ENCODE measurements around the gene ARHGAP26.

The ARHGAP26 gene

DNA sequence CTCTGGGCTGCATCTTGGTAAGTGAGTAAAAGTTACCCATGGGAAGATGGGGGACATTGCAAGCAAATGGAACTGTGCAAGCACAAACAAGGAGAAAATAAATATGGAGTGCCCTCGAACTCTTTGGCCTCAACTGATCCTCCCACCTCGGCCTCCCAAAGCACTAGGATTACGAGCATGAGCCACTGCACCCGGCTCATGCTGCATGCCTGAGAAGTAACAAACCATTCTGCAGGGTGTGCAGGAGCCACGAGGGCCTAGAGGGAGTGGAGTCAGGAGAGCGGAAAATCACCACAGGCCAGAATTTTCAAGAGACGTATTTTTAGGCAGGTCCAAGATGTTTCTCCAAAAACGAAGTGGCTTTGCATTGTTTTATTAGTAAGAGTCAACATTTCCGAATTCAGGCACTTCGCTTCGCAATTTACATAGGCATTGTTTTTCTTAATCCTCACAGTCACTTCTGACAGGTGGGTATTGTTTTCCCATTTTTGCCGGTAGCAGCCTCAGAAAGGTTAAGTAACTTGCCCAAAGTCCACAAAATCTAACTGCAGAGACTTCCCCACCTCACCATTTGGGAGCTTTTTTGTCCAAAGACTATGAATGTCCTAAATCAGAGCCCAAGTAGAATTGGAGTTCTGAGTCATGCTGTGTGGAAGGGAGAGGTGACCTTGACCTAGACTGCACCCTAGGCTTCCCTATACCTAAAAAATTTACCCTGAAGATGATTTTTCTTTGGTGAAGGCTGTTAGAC, 403.1 kb downstream of the ARHGAP26 start:
- DNase-seq (ENCODE audit: low read depth in 2 of 3, low spot score in 2 of 3) = no peak

DNA sequence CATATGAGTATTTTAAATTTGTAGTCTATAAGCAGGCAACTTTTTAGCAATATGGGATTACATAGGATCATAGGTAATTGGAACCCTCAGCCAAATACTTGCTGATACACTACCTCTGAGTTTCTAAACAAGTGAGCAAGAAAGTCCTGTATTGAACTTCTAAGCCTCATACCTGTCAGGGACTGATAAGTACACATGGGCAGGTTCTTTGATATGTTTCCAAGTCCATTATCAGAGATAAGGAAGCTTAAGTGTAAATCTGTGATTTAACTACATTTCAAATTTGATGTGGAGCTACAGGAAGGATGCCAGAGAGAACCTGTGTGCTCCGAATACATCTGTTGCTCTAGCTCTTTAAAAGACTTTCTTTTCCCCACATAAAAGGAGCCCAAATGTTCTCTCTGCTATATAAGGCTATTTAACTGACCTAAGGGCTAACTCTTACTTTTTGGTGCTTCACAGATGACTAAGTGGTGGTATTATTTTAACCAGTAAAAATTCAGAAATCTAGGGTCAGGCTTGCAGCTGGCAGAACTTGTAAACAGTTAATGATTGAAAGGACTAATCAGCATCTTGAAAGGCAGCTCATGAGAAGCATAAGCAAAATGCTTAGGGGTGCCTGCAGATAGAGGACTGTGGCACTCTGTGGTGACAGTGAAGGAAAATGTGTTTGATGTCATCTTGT, 404.7 kb downstream of the ARHGAP26 start:
- DNase-seq (ENCODE audit: low read depth in 2 of 3, low spot score in 2 of 3) = no peak

DNA sequence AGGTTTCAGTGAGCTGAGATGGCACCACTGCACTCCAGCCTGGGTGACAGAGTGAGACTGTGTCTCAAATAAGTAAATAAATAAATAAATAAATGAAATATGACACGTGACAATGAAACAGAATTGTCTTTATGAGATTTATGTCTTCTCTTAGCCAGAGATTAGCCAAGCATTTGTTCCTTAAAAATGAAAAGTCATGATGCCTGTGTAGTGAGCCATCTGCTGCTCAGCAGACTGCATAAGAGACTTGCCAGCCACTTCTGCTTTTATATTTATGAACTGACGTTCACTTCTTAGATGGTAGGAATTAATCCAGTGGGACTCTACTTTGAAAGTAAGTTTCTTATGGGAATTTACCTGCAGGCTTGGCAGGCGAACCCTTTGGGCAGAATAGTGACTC, 405.9 kb downstream of the ARHGAP26 start:
- DNase-seq (ENCODE audit: low read depth in 2 of 3, low spot score in 2 of 3) = no peak

DNA sequence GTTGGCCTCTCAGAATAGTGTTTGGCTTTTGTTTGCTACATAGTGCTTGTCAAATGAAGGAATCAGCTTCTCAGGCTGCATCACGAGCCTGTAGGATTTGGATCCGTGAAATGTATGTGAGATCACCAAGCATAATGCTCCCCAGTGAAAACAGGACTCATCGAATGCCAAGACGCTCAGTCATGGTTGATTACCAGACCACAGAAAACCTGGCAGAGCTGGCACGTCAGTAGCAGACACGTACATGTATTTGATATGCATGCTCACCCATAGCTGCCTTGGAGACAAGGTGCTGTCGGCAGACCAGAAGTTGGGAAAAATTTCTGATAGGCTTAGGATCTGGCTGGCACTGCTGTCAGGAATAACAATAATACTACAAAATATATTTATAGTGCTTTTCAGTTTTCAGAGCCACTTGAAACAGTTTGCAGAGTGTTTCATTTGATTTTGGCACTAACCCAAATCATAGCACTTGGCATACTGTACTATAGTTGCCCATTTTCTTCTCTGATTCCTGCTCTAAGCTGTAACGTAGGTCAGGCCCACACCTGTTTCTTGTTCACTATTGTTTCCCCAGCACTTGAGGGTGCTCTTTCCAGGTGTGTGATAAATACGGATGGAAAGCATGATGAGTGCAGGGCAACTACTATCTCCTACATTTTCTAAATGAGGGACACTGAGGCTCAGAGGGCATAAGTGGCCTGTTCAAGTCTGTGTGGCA, 407.2 kb downstream of the ARHGAP26 start:
- no peak for DNase-seq (ENCODE audit: low read depth in 2 of 3, low spot score in 2 of 3)

DNA sequence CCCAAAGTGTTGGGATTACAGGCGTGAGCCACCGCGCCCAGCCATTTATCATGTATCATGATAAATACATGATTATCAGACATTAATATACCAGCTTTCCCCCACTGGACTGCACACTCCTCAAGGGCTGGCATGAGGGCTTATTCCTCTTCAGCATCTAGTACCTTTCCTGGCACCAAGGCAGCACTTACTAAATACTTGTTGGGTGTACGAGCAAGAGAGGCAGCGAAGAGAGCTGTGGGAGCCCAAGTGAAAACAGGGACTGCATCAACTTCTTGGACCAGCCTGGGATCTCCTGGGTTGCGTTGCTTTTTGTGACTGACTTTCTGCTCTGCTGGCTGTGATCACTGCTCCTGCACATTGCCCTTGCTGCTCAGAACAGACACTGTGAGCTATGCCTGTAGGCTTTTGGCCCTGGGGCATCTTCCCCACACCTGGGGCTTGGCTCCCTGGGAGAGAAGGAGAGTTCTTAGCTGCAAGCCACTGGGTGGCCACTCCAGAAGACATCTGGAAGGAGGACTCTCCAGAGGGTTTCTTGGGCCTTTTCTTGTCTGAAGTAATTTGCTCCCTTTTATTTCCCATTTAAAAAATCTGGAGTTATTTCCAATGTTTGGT, 409.1 kb downstream of the ARHGAP26 start:
- DNase-seq (ENCODE audit: low read depth in 2 of 3, low spot score in 2 of 3) = no peak

DNA sequence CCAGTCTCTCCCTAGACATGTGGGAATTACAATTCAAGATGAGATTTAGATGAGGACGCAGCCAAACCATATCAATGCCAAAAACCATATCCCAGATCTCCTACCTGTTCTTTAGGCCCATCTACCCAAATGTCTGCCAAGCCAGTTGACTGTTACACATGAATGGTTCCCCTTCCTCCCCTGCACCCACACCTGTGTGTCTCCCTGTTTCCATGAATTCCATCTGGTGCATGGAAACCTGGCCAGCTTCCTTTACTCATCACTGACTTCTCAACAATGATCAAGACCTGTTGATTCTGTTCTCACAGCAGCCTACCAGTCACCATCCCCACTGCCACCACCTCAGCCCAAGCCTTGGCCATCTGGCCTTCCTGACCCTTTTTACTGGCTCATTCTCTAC, 410.6 kb downstream of the ARHGAP26 start:
- DNase-seq (ENCODE audit: low read depth in 2 of 3, low spot score in 2 of 3) = no peak

DNA sequence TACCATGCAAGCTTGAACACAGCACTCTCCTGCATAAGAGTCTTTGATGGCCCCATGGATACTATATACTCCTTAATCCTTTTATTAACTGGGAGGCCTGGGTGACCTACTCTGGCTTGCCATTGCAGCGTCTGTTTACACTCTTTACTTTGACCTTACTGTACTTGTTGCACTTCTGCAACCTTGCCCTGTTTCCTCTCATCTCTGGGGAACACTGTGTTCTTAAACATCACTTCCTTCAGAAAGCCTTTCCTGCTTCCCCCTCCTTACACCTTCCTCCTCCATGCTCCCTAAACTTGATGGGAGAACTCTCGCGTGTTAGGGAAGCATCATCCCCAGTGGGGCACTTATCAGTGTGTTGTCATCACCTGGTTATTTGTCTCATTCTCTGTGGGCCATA, 411.0 kb downstream of the ARHGAP26 start:
- no peak for DNase-seq (ENCODE audit: low read depth in 2 of 3, low spot score in 2 of 3)

DNA sequence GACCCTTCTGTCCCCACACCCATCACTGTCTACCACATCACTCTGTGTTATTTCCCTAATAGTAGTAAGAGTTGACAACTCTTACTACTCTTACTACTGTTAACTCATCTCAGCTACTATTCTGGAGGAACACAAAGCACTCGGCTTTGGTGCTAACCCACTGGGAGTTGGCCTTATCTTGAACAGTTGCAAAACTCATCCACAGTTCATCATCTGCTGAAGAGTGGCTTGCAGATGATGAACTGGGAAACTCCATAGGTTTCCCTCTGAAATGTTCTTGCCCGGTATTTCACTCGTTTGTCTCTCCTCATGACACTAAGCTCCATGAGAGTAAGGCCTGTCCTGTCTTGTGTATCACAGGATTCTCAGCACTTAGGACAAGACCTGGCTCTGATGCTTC, 411.9 kb downstream of the ARHGAP26 start:
- no peak for DNase-seq (ENCODE audit: low read depth in 2 of 3, low spot score in 2 of 3)

DNA sequence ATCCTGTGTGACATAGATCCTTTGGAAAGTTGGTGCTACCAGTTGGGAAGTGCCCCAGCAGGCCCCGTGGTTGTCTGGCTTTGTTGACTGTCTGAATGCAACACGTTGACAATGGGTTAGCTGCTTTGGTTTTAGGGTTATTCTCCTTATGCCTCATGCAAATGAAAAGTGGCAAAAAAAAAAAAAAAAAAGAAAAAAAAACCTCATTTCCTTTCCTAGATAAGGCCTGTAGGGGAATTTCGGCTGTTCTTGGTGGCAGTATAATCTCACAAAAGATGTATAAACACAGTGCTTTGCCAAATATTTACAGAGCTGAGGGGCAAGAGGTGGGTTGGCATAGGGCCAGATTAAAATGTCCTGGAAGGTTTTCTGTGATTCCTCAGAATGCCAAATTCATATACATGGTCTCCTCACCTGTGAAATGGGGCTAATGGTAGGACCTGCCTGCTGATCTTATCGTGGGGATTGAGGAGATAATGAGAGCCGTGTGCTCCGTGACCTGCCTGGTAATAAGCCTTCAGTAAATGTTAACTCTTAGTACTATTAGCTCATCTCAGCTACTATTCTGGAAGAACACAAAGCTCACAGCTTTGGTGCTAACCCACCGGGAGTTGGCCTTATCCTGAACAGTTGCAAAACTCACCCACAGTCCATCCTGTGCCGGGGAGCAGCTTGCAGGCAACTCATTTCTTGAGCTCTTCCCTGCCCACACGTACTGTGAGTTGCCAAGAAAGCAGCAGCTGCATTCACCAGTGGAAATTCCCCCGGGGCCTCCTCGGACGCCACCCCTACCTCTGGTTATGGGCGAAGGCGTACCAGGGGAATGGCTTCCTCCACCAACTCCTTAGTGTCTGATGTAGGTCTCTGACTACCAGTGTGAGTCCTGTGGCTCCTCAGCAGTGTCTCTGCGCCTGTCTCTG, 413.0 kb downstream of the ARHGAP26 start:
- peak; percentile 21 to 59 (median 23) for DNase-seq (ENCODE audit: low read depth in 2 of 3, low spot score in 2 of 3)

DNA sequence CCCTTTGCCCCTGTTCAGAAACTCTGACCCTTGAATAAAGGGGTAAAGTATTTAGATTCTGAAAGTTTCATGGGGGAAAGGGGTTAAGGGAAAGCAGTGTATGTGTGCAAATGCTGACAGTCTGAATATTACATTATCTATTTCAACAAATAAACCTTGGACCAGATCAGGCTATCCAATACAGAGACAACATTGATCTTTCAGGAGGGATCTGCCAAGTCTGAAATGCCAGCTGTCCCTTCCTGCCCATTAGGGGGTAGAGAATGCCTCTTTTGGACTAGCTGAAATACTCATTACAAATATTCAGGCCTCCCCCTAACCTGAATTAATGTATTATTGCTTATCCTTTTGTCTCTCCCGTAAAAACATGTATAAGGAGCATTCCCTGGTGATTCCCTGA, 413.8 kb downstream of the ARHGAP26 start:
- DNase-seq (ENCODE audit: low read depth in 2 of 3, low spot score in 2 of 3) = no peak

DNA sequence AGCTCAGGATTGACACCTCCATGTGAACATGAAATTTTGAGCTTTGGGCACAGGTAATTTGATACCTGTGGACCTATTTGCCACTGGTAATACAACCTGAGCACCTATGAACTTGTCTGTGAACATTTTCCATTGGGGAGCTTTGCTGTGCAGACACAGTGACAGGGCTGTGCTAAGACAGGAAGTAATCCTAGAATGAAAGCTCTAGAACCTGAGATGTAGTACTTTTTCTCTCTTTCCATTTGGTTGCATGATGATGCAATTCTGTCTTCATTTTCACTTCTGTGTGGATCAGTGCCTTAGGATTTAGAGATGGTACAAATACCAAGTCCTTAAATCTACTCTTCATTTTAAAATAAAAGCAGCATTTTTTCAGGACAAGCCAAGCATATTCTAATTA, 416.4 kb downstream of the ARHGAP26 start:
- DNase-seq (ENCODE audit: low read depth in 2 of 3, low spot score in 2 of 3) = no peak

DNA sequence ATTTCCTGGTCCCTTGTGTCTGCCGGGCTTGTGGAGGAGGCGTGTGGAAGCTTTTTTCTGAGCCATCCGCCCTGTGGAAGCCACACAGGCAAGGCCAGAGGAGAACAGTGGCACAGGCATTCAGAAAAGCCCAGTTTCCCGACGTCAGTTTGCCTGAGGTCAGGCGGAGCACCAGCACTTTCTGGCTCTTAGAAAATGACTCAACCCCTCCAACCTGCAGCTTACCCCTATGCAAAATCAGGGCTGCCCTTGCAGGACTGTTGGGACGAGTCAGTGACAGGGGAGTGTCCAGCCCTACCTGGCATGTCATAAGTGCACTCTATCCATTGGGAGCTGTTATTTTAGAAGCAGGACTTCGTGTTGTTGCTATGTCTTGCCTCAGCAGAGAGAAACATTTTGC, 417.3 kb downstream of the ARHGAP26 start:
- DNase-seq (ENCODE audit: low read depth in 2 of 3, low spot score in 2 of 3) = no peak

DNA sequence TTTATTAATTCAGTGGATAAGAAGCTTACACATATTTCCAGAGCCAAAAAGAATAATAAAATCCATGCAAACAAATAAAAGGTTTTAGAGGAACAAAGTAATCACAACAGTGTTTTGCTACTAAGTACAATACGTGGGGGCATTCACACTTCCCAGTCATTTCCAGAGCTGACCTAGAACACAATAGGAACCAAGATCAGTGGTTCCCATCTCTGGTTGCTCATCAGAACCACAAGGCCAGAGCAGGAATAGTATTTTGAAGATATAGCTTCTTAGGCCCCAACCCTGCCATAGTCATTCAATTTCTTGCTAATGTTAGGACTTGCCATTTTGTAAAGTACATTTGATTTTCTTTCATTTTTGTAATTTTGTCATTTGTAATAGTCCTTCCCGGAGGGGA, 417.9 kb downstream of the ARHGAP26 start:
- no peak for DNase-seq (ENCODE audit: low read depth in 2 of 3, low spot score in 2 of 3)

DNA sequence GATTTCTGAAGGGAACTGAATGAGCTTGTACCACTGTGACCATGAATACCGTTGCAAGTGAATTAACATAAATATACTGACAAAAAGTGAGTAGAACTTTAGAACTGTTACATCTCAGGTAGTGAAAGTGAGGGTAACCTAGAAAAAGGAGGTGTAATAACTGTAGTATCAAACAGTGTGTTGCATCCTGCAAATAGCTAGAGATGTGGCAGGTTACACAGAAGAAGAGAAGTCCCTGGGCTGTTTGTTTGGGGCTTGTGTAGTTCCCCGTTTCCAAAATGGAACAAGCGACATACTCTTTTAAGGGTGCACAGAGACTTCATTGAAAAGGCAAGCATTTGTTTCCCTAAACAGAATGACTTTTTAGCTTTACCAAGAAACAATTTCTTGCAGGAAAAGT, 418.5 kb downstream of the ARHGAP26 start:
- no peak for DNase-seq (ENCODE audit: low read depth in 2 of 3, low spot score in 2 of 3)

DNA sequence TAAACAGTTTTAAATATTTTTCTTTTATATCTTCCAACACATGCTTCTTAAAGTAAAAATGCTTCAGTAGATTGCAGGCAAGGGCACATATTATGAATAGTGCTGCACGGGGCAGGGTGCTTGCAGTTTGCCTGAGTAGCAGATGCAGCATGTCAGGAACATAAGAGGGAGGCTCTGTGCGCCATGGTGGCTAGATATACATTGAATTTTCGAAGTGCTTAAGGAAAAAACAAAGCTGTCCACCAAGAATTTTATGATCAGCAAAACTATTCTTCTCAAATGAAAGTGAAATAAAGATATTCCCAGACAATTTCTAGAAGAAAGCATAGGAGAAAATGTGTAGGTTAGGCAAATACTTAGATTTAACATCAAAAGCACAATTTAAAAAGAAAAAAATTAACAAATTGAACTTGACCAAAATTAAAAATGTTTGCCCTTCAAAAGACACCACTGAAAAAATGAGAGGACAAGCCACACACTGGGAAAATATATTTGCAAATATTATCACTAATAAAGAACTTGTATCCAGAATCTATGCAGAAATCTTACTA, 420.2 kb downstream of the ARHGAP26 start:
- DNase-seq (ENCODE audit: low read depth in 2 of 3, low spot score in 2 of 3) = no peak

DNA sequence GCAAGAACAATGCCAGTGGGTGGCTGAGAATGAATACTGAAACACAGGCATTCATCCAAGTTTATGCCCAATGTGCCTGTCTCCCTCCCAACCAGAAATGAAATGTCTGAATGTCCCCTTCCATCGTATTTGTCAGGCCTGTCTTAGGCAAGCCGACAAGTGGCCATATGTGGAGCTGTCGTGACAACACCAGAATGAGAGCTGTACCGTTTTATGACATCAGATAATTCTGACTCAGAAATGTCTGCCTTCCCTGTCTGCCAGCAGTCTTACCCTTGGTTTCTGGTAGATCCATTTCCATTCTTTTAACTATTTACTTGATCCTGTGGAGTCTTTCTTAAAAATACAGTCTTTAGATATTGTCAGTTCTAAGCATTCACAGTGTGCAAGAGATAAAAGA, 421.5 kb downstream of the ARHGAP26 start:
- DNase-seq (ENCODE audit: low read depth in 2 of 3, low spot score in 2 of 3) = no peak

DNA sequence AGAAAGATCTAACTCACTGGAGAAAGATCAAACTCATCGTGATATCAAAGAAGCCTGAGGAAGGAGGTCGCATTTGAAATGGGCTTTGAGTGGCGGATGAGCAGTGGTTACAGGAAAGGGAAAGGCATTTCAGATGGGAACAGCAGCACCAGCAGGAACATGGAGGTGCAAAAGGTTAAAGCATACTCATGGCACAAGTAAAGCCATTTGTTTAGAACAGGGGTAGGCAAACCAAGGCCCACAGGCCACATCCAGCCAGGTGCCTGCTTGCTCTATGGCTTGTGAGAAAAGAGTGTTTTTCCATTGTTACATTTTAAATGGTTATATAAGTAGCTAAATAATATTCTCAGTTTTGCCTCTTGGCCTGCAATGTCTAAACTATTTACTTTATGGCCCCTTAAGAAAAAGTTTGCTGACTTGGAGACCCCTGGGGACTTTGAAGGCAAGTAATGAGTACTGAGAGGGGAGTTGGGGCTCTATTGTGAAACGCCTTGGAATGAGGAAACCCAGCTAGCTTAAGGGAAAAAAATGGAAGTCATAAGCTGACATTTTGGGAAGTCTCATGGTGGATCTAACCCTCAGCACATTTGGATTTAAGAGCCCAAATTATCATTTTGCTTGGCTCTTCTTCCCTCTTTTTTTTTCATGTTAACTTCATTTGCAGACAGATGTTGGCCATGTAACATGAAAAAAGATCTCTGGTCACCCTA, 422.2 kb downstream of the ARHGAP26 start:
- DNase-seq (ENCODE audit: low read depth in 2 of 3, low spot score in 2 of 3) = no peak

DNA sequence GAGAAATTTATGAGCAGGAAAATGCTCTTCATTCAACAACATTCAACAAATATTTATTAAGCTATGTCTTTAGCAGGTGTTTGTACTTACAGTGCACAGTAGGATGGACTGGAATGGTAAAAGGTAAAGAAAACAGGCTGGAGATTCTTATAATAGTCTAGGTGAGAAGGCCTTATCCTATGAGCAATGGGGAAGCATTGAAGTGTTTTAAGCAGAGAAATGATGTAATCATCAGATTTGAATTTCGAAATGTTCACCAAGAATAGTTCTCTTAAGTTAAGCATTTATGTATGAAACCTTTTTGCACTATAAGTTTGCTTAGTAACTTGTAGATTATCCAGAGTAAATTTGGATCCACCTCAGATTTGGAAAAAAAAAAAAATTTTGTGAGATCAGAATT, 424.0 kb downstream of the ARHGAP26 start:
- DNase-seq (ENCODE audit: low read depth in 2 of 3, low spot score in 2 of 3) = no peak

DNA sequence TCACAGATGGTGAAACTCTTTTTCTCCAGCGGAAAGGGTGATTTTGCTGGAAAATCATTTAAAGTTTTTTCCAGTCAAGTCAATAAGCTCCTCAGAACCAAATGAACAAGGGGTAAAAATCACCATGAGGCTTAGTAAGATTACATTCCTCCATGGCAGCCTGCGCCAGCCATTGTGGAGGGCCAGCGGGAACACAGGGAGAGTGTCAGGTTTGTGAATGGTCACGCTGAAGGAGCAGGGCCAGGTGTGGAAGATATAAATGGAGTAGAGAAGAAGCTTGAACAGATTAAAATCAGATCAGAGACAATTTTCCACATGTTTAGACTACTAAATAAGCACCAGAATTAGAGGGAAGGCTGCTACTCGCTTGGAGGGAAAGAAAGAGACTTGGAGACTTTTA, 424.5 kb downstream of the ARHGAP26 start:
- no peak for DNase-seq (ENCODE audit: low read depth in 2 of 3, low spot score in 2 of 3)

DNA sequence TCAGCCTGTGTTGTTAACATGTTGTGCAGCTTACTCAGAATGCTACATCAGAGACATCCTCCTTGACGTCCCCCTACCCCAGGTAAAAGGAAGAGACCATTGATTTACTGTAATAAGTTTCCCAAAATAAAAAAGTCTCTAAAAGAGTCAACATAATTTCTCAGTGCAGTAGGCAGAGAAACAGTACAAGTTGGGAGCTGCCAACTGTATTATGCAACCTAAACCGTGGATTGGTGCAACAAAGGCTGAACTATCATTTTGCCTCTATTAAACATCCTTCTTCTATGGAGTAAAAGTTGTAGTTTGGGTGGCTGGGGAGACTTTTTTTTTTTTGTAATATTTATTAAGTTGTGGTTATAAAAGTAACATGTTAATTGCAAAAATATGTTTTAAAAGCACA, 425.3 kb downstream of the ARHGAP26 start:
- no peak for DNase-seq (ENCODE audit: low read depth in 2 of 3, low spot score in 2 of 3)

All from activated CD8-positive, alpha-beta memory T cell treated with anti-CD3 and anti-CD28 coated beads for 48 hours (primary cell).